Effector memory CD8-positive, alpha-beta T cell (primary cell): Measurements from ENCODE around the gene PDIA6.

Experiments used
- ATAC-seq: fragments of 150-1000 bp; cut with Tn5 transposase; replicated peaks from 2 replicates; pipeline ENCODE4 v1.10.0; 2021; ENCODE audit warnings: mild to moderate bottlenecking, moderate library complexity
- DNase-seq, 3 experiments: peaks; one replicate each; pipeline ENCODE4 v3.0.0; 2021
- H3K27ac Mint-ChIP-seq, 2 donors: one replicate each; pipeline ENCODE4 v1.8.0; 2022; ENCODE audit warnings: mild to moderate bottlenecking in 2 of 2, mixed read lengths in 2 of 2, moderate library complexity in 2 of 2
- H3K27me3 Mint-ChIP-seq, 2 donors: one replicate each; pipeline ENCODE4 v1.8.0; 2022; ENCODE audit warnings: mixed read lengths in 2 of 2
- H3K36me3 Mint-ChIP-seq: one replicate; pipeline ENCODE4 v1.8.0; 2022; ENCODE audit warnings: mild to moderate bottlenecking, moderate library complexity, mixed read lengths; ENCODE audit not compliant: insufficient read depth
- H3K4me1 Mint-ChIP-seq, 2 donors: one replicate each; pipeline ENCODE4 v1.8.0; 2022; ENCODE audit warnings: low read depth in 2 of 2, mixed read lengths in 2 of 2
- H3K4me3 Mint-ChIP-seq, 2 donors: one replicate each; pipeline ENCODE4 v1.8.0; 2022; ENCODE audit warnings: mild to moderate bottlenecking in 2 of 2, mixed read lengths in 2 of 2, moderate library complexity in 2 of 2
- H3K9me3 Mint-ChIP-seq, 2 donors: one replicate each; pipeline ENCODE4 v1.8.0; 2022; ENCODE audit warnings: mixed read lengths in 2 of 2

PDIA6 gene

DNA sequence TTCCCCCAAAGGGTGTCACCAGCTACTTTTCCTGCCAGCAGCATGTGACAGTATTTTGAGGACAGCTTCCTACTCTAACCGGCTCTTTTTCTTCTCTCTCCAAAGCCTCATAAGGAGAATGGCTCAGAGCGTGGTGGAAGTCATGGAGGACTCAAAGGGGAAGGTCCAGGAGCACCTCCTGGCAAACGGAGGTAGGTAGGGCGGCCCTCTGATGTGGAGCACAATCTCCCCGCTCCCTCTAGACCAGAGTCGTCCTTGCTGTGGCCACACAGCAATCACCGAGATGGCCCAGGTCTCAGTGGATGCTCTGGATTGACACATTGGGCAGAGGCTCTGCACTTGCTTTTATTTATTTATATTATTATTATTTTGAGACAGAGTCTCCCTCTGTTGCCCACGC lies 58.7 kb downstream of the PDIA6 start:
- Mint-ChIP-seq H3K27me3 (peaks cover 0 to 42% of the 10 kb centered on the region in 2 donors), H3K4me3 (no peak overlapping the region), H3K27ac (no peak overlapping the region), H3K4me1 (no peaks in the 10 kb centered on the region), H3K36me3 (no peaks in the 10 kb centered on the region), H3K9me3 (no peaks in the 10 kb centered on the region)
- DNase-seq, result no peak
- no peak for ATAC-seq

DNA sequence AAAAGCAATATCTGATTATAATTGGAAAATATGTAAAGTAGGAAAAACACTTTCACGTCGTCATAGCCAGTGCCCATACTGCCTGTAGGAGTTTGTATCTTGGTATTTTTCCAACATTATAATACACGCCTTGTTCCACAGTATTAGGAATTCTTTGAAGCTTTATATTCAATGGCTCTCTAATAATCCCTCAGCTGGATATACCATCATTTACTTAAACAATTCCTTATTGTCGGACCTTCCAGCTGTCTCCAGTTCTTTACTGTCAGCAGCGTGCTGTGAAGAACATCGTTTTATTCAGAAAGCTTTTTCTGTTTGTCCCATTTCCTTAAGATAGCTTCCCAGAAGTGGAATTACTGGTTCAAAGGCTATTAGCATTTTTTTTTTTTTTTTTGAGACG lies 59.4 kb downstream of the PDIA6 start:
- no peaks in the 10 kb centered on the region for H3K9me3 Mint-ChIP-seq
- no peaks in the 10 kb centered on the region for H3K36me3 Mint-ChIP-seq
- peaks cover 0 to 42% of the 10 kb centered on the region in 2 donors for H3K27me3 Mint-ChIP-seq
- no peak for ATAC-seq
- no peak for DNase-seq
- no peaks in the 10 kb centered on the region for H3K4me1 Mint-ChIP-seq
- H3K4me3 Mint-ChIP-seq, result no peak overlapping the region
- H3K27ac Mint-ChIP-seq, result no peak overlapping the region

DNA sequence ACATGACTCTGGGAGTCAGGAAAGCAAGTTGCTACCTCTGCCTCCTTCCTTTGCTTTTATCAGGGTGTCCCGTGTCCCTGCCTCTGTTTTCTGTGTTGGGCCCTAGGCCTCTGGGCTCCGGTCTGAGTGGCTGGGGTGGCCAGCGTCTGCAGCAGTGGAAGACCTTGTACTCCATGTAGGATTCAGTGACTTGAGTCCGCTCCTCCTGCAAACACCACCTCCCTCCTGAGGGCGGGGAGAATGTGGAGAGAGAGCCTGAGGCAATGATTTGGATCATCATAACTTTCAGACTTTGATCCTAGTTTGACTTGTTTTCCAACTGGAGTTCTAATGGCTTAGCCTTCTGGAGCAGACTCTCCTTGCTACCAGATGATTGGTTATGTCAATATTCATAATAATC lies 60.3 kb downstream of the PDIA6 start:
- no peaks in the 10 kb centered on the region for H3K9me3 Mint-ChIP-seq
- H3K27me3 Mint-ChIP-seq, result peaks cover 0 to 46% of the 10 kb centered on the region in 2 donors
- DNase-seq (no peak), ATAC-seq (no peak)
- no peak overlapping the region for H3K27ac Mint-ChIP-seq
- no peak overlapping the region for H3K4me3 Mint-ChIP-seq
- H3K36me3 Mint-ChIP-seq, result peaks cover 3% of the 10 kb centered on the region
- no peaks in the 10 kb centered on the region for H3K4me1 Mint-ChIP-seq

DNA sequence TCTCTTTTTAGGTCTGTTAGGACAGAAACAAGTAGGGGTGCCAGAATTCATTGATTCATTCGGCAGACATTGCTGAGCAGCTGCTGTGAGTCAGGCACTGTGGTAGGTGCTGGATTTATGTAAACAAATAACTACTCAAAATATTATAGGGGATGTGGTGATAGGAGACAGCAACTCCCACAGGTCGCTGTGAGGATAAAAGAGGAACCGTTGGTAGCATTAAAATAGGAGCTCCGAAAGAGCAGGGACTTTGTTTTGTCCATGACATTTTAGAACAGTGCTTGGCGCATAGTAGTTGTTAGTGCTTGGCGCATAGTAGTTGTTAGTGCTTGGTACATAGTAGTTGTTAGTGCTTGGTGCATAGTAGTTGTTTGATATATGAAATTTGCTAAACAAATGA lies 62.0 kb downstream of the PDIA6 start:
- Mint-ChIP-seq H3K36me3 (peaks cover 3% of the 10 kb centered on the region), H3K9me3 (no peaks in the 10 kb centered on the region), H3K27me3 (peaks cover 0 to 49% of the 10 kb centered on the region in 2 donors), H3K4me3 (no peak overlapping the region), H3K27ac (no peak overlapping the region), H3K4me1 (no peaks in the 10 kb centered on the region)
- DNase-seq, result no peak
- no peak for ATAC-seq

DNA sequence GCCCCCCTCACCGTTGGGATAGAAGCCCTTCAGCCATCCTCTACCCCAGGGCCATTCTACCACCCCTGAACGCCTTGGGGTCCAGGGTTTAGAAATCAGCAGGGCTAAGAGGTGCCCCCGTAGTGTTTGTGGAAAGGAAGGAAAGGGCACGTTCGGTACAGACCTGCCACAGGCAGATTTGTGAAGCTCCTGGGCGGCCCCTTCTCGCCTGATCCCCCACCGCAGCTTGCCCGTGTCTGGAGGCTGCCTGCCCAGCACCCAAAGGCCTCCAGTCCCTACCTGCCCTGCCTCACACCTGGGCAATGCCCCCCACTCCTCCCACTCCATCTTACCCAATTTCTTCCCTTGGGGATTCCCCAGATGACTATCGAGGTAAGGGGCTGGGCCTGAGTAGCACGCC lies 69.9 kb downstream of the PDIA6 start:
- Mint-ChIP-seq H3K9me3 (no peaks in the 10 kb centered on the region), H3K27ac (no peak overlapping the region), H3K4me1 (no peaks in the 10 kb centered on the region), H3K27me3 (peaks cover 0 to 61% of the 10 kb centered on the region in 2 donors), H3K4me3 (no peak overlapping the region), H3K36me3 (peaks cover 4% of the 10 kb centered on the region)
- DNase-seq (no peak), ATAC-seq (no peak)

DNA sequence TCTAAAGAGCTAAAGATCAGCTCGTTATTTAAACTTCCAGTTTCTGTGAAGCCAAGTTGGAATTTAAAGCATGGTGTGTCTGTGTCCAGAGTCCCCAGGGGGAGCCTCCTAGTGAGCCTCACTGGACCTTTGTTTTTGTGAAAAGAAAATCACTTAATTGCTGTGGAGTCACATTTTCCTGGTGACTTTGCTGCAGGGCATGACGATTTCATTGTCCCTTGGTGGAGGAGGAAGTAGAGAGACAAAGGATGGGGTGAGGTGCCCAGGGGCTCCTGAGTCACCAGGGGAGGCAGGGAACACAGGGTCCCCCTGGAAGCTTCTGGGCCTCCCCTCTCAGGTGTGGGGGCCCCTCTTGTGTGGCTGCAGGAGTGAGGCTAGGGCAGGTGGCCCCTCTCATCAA lies 71.4 kb downstream of the PDIA6 start:
- DNase-seq (no peak), ATAC-seq (no peak)
- H3K4me1 Mint-ChIP-seq, result no peaks in the 10 kb centered on the region
- peaks cover 3% of the 10 kb centered on the region for H3K36me3 Mint-ChIP-seq
- H3K4me3 Mint-ChIP-seq, result no peak overlapping the region
- no peak overlapping the region for H3K27ac Mint-ChIP-seq
- H3K9me3 Mint-ChIP-seq, result no peaks in the 10 kb centered on the region
- H3K27me3 Mint-ChIP-seq, result peaks cover 0 to 54% of the 10 kb centered on the region in 2 donors

DNA sequence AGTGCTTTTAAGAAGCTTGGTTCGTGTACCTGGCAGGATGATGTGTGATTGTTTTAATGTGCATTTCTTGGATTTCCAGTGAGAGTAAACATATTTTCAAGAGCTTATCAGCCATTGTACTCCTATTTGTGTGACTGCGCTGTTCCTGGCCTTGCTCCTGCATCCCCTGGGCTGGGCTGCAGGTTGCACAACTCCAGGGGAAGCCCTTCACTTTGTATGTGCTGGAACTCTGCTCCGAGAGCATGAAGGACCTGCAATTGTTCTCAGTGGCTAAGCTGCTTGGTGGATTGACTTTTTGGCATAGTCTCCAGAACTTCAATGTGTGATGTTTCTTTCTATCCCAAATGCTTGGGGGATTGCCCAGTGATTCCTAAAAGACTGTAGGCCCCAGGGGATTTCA lies 72.4 kb downstream of the PDIA6 start:
- no peak overlapping the region for H3K4me3 Mint-ChIP-seq
- no peaks in the 10 kb centered on the region for H3K4me1 Mint-ChIP-seq
- H3K27me3 Mint-ChIP-seq, result peaks cover 0 to 48% of the 10 kb centered on the region in 2 donors
- H3K9me3 Mint-ChIP-seq, result no peaks in the 10 kb centered on the region
- peaks cover 2% of the 10 kb centered on the region for H3K36me3 Mint-ChIP-seq
- H3K27ac Mint-ChIP-seq, result no peak overlapping the region
- ATAC-seq, result no peak
- DNase-seq, result no peak

DNA sequence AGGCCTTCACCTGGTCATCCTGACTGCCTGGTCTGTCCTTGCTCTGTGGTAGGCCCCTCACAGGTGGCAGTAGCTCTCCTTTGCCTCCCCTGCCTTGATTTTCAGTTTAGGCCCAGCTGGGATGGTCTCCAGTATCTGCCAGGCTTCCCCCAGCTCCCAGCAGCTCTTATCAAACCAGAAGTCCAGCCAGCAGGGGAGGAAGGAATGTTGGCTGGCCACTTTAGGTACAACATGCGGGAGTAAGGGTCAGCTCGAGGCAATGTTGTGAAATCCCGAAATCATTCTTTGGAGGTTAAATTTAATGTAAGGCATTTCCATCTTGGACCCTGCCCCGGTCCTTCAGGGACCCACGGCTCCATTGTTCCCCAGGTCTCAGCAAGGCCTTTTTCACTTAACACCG lies 74.4 kb downstream of the PDIA6 start:
- Mint-ChIP-seq H3K36me3 (no peaks in the 10 kb centered on the region), H3K27ac (no peak overlapping the region), H3K4me1 (no peaks in the 10 kb centered on the region), H3K27me3 (peaks cover 0 to 59% of the 10 kb centered on the region in 2 donors), H3K4me3 (no peak overlapping the region), H3K9me3 (no peaks in the 10 kb centered on the region)
- ATAC-seq, result no peak
- no peak for DNase-seq

DNA sequence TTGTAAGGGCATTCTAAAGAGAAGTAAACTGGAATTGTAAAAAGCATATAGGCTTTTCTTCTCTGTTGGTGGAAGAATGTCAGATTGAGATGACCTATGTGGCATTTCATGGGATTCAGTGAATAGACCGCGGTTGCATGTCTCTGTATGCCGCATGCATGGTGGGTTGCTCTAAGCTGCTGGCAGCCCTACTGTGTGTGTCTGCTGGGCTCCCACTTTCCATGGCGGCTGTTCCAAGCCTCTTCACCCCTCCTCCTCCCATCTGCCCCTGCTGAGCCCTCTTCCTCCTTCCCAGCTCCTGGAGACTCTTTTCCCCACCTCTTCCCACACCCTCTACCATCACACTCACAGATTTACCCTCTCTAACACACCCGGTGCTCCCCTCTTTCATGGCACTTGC lies 78.6 kb downstream of the PDIA6 start:
- H3K4me3 Mint-ChIP-seq, result no peak overlapping the region
- no peak overlapping the region for H3K27ac Mint-ChIP-seq
- DNase-seq (no peak), ATAC-seq (no peak)
- no peaks in the 10 kb centered on the region for H3K36me3 Mint-ChIP-seq
- H3K9me3 Mint-ChIP-seq, result no peaks in the 10 kb centered on the region
- H3K27me3 Mint-ChIP-seq, result peaks cover 0 to 27% of the 10 kb centered on the region in 2 donors
- H3K4me1 Mint-ChIP-seq, result no peaks in the 10 kb centered on the region

DNA sequence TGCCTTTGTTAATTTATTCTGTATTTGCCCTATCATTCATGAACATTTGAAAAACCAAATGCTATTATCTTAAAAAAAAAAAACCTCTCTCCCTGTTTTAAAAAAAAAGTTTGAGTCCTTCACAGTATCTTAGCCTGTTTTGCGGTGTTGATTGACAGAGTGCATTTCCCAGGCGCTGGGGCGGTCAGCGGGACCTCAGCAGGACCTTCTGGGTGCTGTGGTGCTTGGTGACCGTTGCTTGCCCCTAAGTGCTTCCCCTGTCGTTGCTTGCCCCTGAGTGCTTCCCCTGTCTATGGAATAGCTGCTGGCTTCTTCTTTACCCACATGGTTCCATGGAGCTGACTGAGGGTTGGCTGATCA lies 79.0 kb downstream of the PDIA6 start:
- Mint-ChIP-seq H3K27me3 (peaks cover 0 to 23% of the 10 kb centered on the region in 2 donors), H3K9me3 (no peaks in the 10 kb centered on the region), H3K4me3 (no peak overlapping the region), H3K27ac (no peak overlapping the region), H3K4me1 (no peaks in the 10 kb centered on the region), H3K36me3 (no peaks in the 10 kb centered on the region)
- DNase-seq (no peak), ATAC-seq (no peak)
